Gastrocnemius medialis (tissue), 4 donors: ENCODE data around the gene RNASE13.

Experiments used
- CTCF ChIP-seq, 5 experiments: fragments of 450-650 bp in 3 of 5; fragments of 200-600 bp in 2 of 5; sonication (generic) in 2 of 5; IDR thresholded peaks in 4 of 5; conservative IDR thresholded peaks in 1 of 5; 1 replicate in 4 of 5; 2 replicates in 1 of 5; pipeline ENCODE4 v1.5.1; 2016 to 2019; ENCODE audit warnings: antibody characterized with exemption in 5 of 5, mild to moderate bottlenecking in 3 of 5, moderate library complexity in 3 of 5
- POLR2A ChIP-seq, 2 donors: fragments of 450-650 bp; IDR thresholded peaks; one replicate each; pipeline ENCODE4 v1.6.1; 2017; ENCODE audit warnings: antibody characterized with exemption in 2 of 2, mild to moderate bottlenecking in 2 of 2, moderate library complexity in 2 of 2

GRCh38 chr14:20998674-20999366 is 35.8 kb downstream of the RNASE13 start, which contains the start of gene SLC39A2:
- TF ChIP-seq POLR2A (IDR thresholded peaks at IDR 0.05): no peak
- no peak for TF ChIP-seq CTCF (IDR thresholded peaks at IDR 0.05 in 4 of 5, conservative IDR thresholded peaks at IDR 0.05 in 1 of 5)
